ENCODE measurements around the gene WDR45.

Gene WDR45

DNA sequence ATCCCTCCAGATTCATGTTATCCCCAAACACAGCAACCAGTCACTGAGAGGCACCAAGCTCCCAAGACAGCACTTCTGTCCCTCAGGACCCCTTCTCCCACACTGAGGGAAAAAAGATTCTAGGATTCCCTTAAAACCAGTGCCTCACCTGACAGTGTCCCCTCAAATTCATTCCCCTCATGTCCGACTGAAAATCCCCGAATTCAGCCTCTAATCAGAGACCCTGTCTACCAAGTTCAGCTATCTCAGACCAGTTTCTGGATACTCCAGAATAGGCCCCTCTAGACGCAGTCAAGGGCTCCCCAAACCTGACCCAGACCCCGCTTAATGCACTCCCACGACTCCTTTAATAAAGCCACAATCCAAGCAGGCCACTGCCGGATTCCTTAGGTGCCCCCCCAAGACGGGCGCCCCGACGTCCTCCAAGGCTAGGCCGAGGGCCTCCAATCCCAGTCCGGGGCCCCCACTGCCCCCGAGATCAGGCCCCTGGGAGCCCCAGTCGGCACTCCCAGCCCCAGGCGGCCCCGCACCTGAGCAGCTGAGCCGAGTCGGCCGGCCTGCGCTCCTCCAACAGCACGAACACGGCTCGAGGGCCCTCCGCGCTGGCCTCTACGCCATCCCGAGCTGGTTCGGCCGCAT, 37.0 kb downstream of the WDR45 start:
- DNase-seq, result no peak

GRCh38 chrX:49041744-49042580, 37.7 kb downstream of the WDR45 start:
- no peak for DNase-seq

- no peak for DNase-seq
These were observed 39.2 kb downstream of the WDR45 start for GRCh38 chrX:49040376-49040955.

DNA sequence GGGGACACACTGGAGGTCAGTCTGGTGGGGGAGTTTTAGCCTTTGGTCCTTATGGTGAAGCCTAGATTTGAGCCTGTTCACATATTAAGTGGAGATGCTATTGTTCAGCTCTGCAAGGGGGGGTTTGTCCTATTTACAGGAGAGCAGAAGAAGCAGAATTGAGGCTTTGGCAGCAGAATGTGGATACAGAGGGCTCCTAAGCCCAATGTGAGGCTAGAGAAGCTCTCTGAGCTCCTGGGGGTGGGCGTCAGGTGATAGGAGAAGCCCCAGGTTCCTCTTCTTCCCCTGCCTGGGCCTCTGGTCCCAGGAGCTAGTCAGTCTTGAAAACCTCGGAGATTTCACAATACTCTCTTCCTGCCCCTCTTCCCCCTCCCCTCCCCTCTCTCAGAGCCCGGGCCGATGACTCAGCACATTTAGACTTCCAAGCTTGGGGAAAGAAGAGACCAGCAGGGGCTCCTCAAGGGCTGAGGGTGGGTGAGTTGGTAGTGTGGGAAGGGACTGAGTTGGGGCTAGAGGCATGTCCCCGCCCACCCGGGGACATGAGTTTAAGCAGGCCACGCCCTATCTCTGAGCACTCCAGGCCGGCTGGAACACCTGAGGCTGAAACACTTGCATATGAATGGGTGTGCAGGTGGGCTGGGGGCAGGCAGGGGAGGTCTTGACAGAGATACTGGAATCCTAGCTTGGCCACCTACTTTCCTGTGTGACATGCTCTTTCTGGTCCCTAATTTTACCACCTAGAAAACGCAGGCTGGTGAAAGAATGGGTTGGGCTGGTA, 39.9 kb downstream of the WDR45 start:
- no peak for DNase-seq

- no peak for DNase-seq
These were observed 41.7 kb downstream of the WDR45 start for GRCh38 chrX:49037883-49038475.

- no peak for DNase-seq
These were observed 49.4 kb downstream of the WDR45 start for GRCh38 chrX:49030283-49030682.

GRCh38 chrX:49029876-49030275, 49.8 kb downstream of the WDR45 start:
- no peak for DNase-seq
